GM12878 (cell line): ENCODE results near the gene LANCL2. TPM values are rescaled to one million over a fixed set of nuclear protein-coding genes. Genes with fewer than 3 reads are reported as not detected.

Experiments
- ATAC-seq: fragments of 200-7000 bp; cut with Tn5 transposase; 3 replicates; pipeline ENCODE4 v1.9.1; 2020; ENCODE audit warnings: mild to moderate bottlenecking, moderate library complexity
- BruUV-seq: library from RNA; stranded (reverse); fragments of 400-500 nt; replicated peaks from 2 replicates; lab custom pipeline; 2021; lab: Mats Ljungman, UMichigan
- CTCF ChIA-PET: fragments of 300-600 bp; sonication (Branson Sonifier 250); formaldehyde crosslinking; extraction: SDS; loops from one replicate; lab custom pipeline; 2021; ENCODE audit warnings: inconsistent platforms; lab: Yijun Ruan, JAX
- POLR2A ChIA-PET: fragments of 350-600 bp; formaldehyde crosslinking; extraction: SDS; loops from one replicate; lab custom pipeline; 2021; ENCODE audit warnings: inconsistent platforms; lab: Charles Lee
- RAD21 ChIA-PET: fragments of 300-600 bp; sonication (Branson Sonifier 250); formaldehyde crosslinking; loops from one replicate; lab custom pipeline; 2023; ENCODE audit warnings: antibody characterized with exemption; ENCODE audit not compliant: unreplicated experiment; lab: Charles Lee
- SMC1A ChIA-PET: fragments of 300-600 bp; sonication (Branson Sonifier 250); formaldehyde crosslinking; loops from one replicate; lab custom pipeline; 2023; ENCODE audit not compliant: unreplicated experiment, uncharacterized antibody; lab: Charles Lee
- DNase-seq: peaks from one replicate; pipeline ENCODE4 v3.0.0-alpha.2; 2011; ENCODE audit warnings: low read depth, low spot score
- FAIRE-seq: peaks from 3 replicates; lab custom pipeline; 2011; peaks lifted over from hg19 to GRCh38; lab: Jason Lieb, UNC
- H2AFZ ChIP-seq: 2 replicates; pipeline ENCODE4 v1.6.0; 2011; ENCODE audit warnings: low read depth, low read length, control low read depth; ENCODE audit not compliant: control insufficient read depth
- H3K27ac ChIP-seq: 2 replicates; pipeline ENCODE4 v1.5.1; 2011; ENCODE audit warnings: control low read depth; ENCODE audit not compliant: control insufficient read depth, insufficient read depth
- H3K27me3 ChIP-seq, 2 experiments: replicated peaks in 1 of 2; 2 replicates each; pipeline versions ENCODE4 v1.6.0 to v1.6.1; 2011; ENCODE audit warnings: low read length in 1 of 2; ENCODE audit not compliant: control insufficient read depth in 2 of 2, insufficient read depth in 2 of 2
- H3K36me3 ChIP-seq, 2 experiments: 2 replicates each; pipeline ENCODE4 v1.5.1; 2011; ENCODE audit warnings: low read length in 1 of 2; ENCODE audit not compliant: control insufficient read depth in 2 of 2, insufficient read depth in 2 of 2
- H3K4me1 ChIP-seq: 2 replicates; pipeline ENCODE4 v1.6.1; 2011; ENCODE audit warnings: mild to moderate bottlenecking, low read length, moderate library complexity, mixed read lengths; ENCODE audit not compliant: control insufficient read depth, insufficient read depth
- H3K4me2 ChIP-seq: 2 replicates; pipeline ENCODE4 v1.6.0; 2011; ENCODE audit warnings: control low read depth; ENCODE audit not compliant: control insufficient read depth, insufficient read depth
- H3K4me3 ChIP-seq: fragments of 200-600 bp; sonication (generic); 2 replicates; pipeline ENCODE4 v1.5.1; 2016
- H3K79me2 ChIP-seq: 2 replicates; pipeline ENCODE4 v1.6.0; 2011; ENCODE audit warnings: low read length; ENCODE audit not compliant: control insufficient read depth, insufficient read depth
- H3K9ac ChIP-seq: 2 replicates; pipeline ENCODE4 v1.8.0; 2011; ENCODE audit warnings: low read length, control low read depth, mixed read lengths; ENCODE audit not compliant: control insufficient read depth, insufficient read depth
- H3K9me3 ChIP-seq: replicated peaks from 3 replicates; pipeline ENCODE4 v1.5.1; 2011; ENCODE audit warnings: mild to moderate bottlenecking, low read length; ENCODE audit not compliant: control insufficient read depth, insufficient read depth
- H4K20me1 ChIP-seq: 2 replicates; pipeline ENCODE4 v1.6.0; 2011; ENCODE audit not compliant: control insufficient read depth, insufficient read depth
- HDAC6 ChIP-seq: fragments of 200-600 bp; sonication (generic); IDR thresholded peaks from one replicate; pipeline ENCODE4 v1.8.0; 2017; ENCODE audit warnings: antibody characterized with exemption; ENCODE audit not compliant: unreplicated experiment
- NFXL1 ChIP-seq: fragments of 450-650 bp; IDR thresholded peaks from 2 replicates; pipeline ENCODE4 v1.6.1; 2017; ENCODE audit warnings: antibody characterized with exemption, mild to moderate bottlenecking, borderline replicate concordance
- ZNF592 ChIP-seq: fragments of 450-650 bp; IDR thresholded peaks from 2 replicates; pipeline ENCODE4 v1.6.1; 2017; ENCODE audit warnings: mild to moderate bottlenecking, moderate library complexity
- ZNF622 ChIP-seq: fragments of 450-650 bp; IDR thresholded peaks from 2 replicates; pipeline ENCODE4 v1.6.1; 2017; ENCODE audit warnings: mild to moderate bottlenecking, inconsistent platforms
- WGBS: methylation state at CpG from one replicate; pipeline ENCODE4 v1.1.6; 2016; ENCODE audit warnings: low lambda C conversion rate; ENCODE audit not compliant: insufficient replicate concordance, insufficient coverage; ENCODE audit errors: missing lambda C conversion rate; 5-methylcytosine and 5-hydroxymethylcytosine counted together
- in situ Hi-C: fragments of 300-500 bp; cut with MboI; formaldehyde crosslinking; loops from 9 replicates; pipeline ENCODE4 v1.14.3; 2018; ENCODE audit warnings: mixed read lengths
- intact Hi-C: fragments of 100-400 bp; cut with micrococcal nuclease; formaldehyde crosslinking; loops from one replicate; pipeline ENCODE4 v1.14.2; 2022; ENCODE audit not compliant: unreplicated experiment
- polyA plus RNA-seq, 11 experiments: library from polyadenylated mRNA; depleted of rRNA in 4 of 11; unstranded in 6 of 11; stranded (reverse) in 5 of 11; fragments of >200 nt; fragmentation: Nextera tagmentation in 4 of 11; fragmentation: Illumina TruSeq in 1 of 11; extraction: Ambion mirVana in 4 of 11; extraction: Trizol in 1 of 11; gene quantifications; 1 replicate in 1 of 11; 2 replicates in 10 of 11; pipeline versions ENCODE4 v1.2.1 to v1.2.3, GENCODE V29; 2011 to 2016; ENCODE audit warnings: inconsistent platforms in 2 of 11, missing spikeins in 2 of 11, low read depth in 1 of 11
- total RNA-seq, 4 experiments: library from RNA; depleted of rRNA in 3 of 4; stranded (reverse); fragments of >200 nt in 3 of 4; fragmentation: Illumina TruSeq in 1 of 4; extraction: Trizol in 1 of 4; gene quantifications; 2 replicates each; pipeline versions ENCODE4 v1.2.1 to v1.2.3, GENCODE V29; 2013 to 2021
- TF ChIP-seq, protein P1 (sequence below): IDR thresholded peaks from 2 replicates; pipeline ENCODE4 v1.6.1; 2012; ENCODE audit warnings: low read depth, low read length, improper control_type of control experiment

LANCL2 gene
- total and polyA plus RNA-seq, 10 of the 15 experiments (the other 5 are each of a cell fraction or from before 2014, with no cell fraction given), result 8.1 to 28.6 (median 16.4) TPM

- ChIA-PET CTCF (no interaction called here), SMC1A (no interaction called here), RAD21 (no interaction called here), POLR2A (no interaction called here)
- no peaks in the 10 kb centered on the region for H3K79me2 ChIP-seq
- BruUV-seq, result no TSS peak
- H3K36me3 ChIP-seq, result no peaks in the 10 kb centered on the region
- intact Hi-C loops (no loop called here), in situ Hi-C loops (no loop called here)
- H3K9ac ChIP-seq, result no peak overlapping the region
- no peaks in the 10 kb centered on the region; the same call in 2 of the 3 replicates for H3K9me3 ChIP-seq
- WGBS, result 88% methylated on average over 28 of the region's 46 CpGs
- H3K27ac ChIP-seq, result no peak overlapping the region
- FAIRE-seq (no peak), DNase-seq (no peak), ATAC-seq (no peak)
- TF ChIP-seq HDAC6 (no peak), NFXL1 (no peak), ZNF622 (no peak), ZNF592 (no peak)
- TF ChIP-seq, protein P1, sequence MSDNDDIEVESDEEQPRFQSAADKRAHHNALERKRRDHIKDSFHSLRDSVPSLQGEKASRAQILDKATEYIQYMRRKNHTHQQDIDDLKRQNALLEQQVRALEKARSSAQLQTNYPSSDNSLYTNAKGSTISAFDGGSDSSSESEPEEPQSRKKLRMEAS, result no peak
- H3K4me3 ChIP-seq, result no peak overlapping the region
- no peaks in the 10 kb centered on the region for H4K20me1 ChIP-seq
- H2AFZ ChIP-seq, result no peak overlapping the region
- H3K27me3 ChIP-seq, result no peaks in the 10 kb centered on the region
- no peak overlapping the region for H3K4me2 ChIP-seq
- no peaks in the 10 kb centered on the region for H3K4me1 ChIP-seq
Observed at GRCh38 chr7:55344840-55345239, 20.3 kb upstream of the LANCL2 start.
